Activated naive CD4-positive, alpha-beta T cell treated with anti-CD3 and anti-CD28 coated beads, Interleukin-2, amount 10 ng/mL, durations not matched to agents 7 days and 5 days (primary cell): Measurements from ENCODE around the gene PSME1.
"Not testable (repeated sequence)": the region's sequence is repeated elsewhere in the genome, so short reads cannot be mapped to it uniquely, and the experiment has no call there.

ENCODE experiments used
- CTCF ChIA-PET: fragments of 350-600 bp; sonication (Branson Sonifier 250); formaldehyde crosslinking; loops from one replicate; lab custom pipeline; 2021; ENCODE audit warnings: antibody characterized with exemption; lab: Charles Lee
- DNase-seq: peaks from one replicate; pipeline ENCODE4 v3.0.0-alpha.2; 2020
- H3K27ac Mint-ChIP-seq: one replicate; pipeline ENCODE4 v1.8.0; 2021; ENCODE audit warnings: mild to moderate bottlenecking, moderate library complexity, mixed read lengths
- H3K27me3 Mint-ChIP-seq: one replicate; pipeline ENCODE4 v1.8.0; 2021; ENCODE audit warnings: mild to moderate bottlenecking, mixed read lengths
- H3K36me3 Mint-ChIP-seq: one replicate; pipeline ENCODE4 v1.8.0; 2021; ENCODE audit warnings: mixed read lengths
- H3K4me1 Mint-ChIP-seq: one replicate; pipeline ENCODE4 v1.8.0; 2021; ENCODE audit warnings: mixed read lengths
- H3K4me3 Mint-ChIP-seq: one replicate; pipeline ENCODE4 v1.8.0; 2021; ENCODE audit warnings: mild to moderate bottlenecking, moderate library complexity, mixed read lengths
- H3K9me3 Mint-ChIP-seq: one replicate; pipeline ENCODE4 v1.8.0; 2021; ENCODE audit warnings: mixed read lengths

PSME1 gene

GRCh38 chr14:24098229-24098926, 37.6 kb upstream of the PSME1 start:
- Mint-ChIP-seq H3K4me1 (peaks cover 21% of the 10 kb centered on the region), H3K9me3 (no peaks in the 10 kb centered on the region), H3K36me3 (peaks cover 54% of the 10 kb centered on the region), H3K27ac (no peak overlapping the region), H3K4me3 (no peak overlapping the region), H3K27me3 (no peaks in the 10 kb centered on the region)
- CTCF ChIA-PET = interaction anchor here (11.8 kb wide), 1 partner anchor 9 kb away, joined by 187 read pairs; no protein-coding TSS in a partner anchor
- no peak for DNase-seq

- Mint-ChIP-seq H3K36me3 (peaks cover 60% of the 10 kb centered on the region), H3K4me3 (no peak overlapping the region), H3K27me3 (no peaks in the 10 kb centered on the region), H3K27ac (peak overlapping the region; percentile 55), H3K9me3 (no peaks in the 10 kb centered on the region), H3K4me1 (peaks cover 16% of the 10 kb centered on the region)
- CTCF ChIA-PET = interaction anchor here (11.8 kb wide), 1 partner anchor 8 kb away, joined by 187 read pairs; no protein-coding TSS in a partner anchor
- DNase-seq = no peak
Observed at GRCh38 chr14:24098927-24099813, 36.8 kb upstream of the PSME1 start.

GRCh38 chr14:24100197-24100981, 35.6 kb upstream of the PSME1 start:
- CTCF ChIA-PET = interaction anchor here (2.2 kb wide), 1 partner anchor 9 kb away, joined by 14 read pairs; no protein-coding TSS in a partner anchor

GRCh38 chr14:24100982-24101494, 35.0 kb upstream of the PSME1 start:
- H3K4me3 Mint-ChIP-seq = no peak overlapping the region
- no peaks in the 10 kb centered on the region for H3K27me3 Mint-ChIP-seq
- peaks cover 11% of the 10 kb centered on the region for H3K4me1 Mint-ChIP-seq
- H3K36me3 Mint-ChIP-seq = peaks cover 61% of the 10 kb centered on the region
- CTCF ChIA-PET = interaction anchor here (2.2 kb wide), 1 partner anchor 10 kb away, joined by 14 read pairs; no protein-coding TSS in a partner anchor
- H3K27ac Mint-ChIP-seq = peak overlapping the region; percentile 70
- DNase-seq = no peak
- no peaks in the 10 kb centered on the region for H3K9me3 Mint-ChIP-seq

More at GRCh38 chr14:24100197-24100981, 35.6 kb upstream of the PSME1 start:
- no peak overlapping the region for H3K4me3 Mint-ChIP-seq
- H3K36me3 Mint-ChIP-seq = peaks cover 65% of the 10 kb centered on the region
- H3K27me3 Mint-ChIP-seq = no peaks in the 10 kb centered on the region
- DNase-seq = no peak
- peaks cover 13% of the 10 kb centered on the region for H3K4me1 Mint-ChIP-seq
- H3K9me3 Mint-ChIP-seq = no peaks in the 10 kb centered on the region
- H3K27ac Mint-ChIP-seq = peak overlapping the region; percentile 70

- no peak overlapping the region for H3K4me3 Mint-ChIP-seq
- H3K9me3 Mint-ChIP-seq = no peaks in the 10 kb centered on the region
- CTCF ChIA-PET = interaction anchor here (1.3 to 9.2 kb wide), 3 partner anchors 9 to 44 kb away, joined by 6 to 187 read pairs (median 14); partner anchors contain the start of gene PCK2
- no peaks in the 10 kb centered on the region for H3K27me3 Mint-ChIP-seq
- H3K36me3 Mint-ChIP-seq = peaks cover 54% of the 10 kb centered on the region
- DNase-seq = no peak
- H3K27ac Mint-ChIP-seq = no peak overlapping the region
- H3K4me1 Mint-ChIP-seq = peaks cover 12% of the 10 kb centered on the region
Observed at GRCh38 chr14:24102357-24103048, 33.5 kb upstream of the PSME1 start.

GRCh38 chr14:24103451-24103850, 32.5 kb upstream of the PSME1 start:
- peaks cover 50% of the 10 kb centered on the region for H3K36me3 Mint-ChIP-seq
- peaks cover 19% of the 10 kb centered on the region for H3K4me1 Mint-ChIP-seq
- H3K9me3 Mint-ChIP-seq = no peaks in the 10 kb centered on the region
- no peak for DNase-seq
- no peaks in the 10 kb centered on the region for H3K27me3 Mint-ChIP-seq
- H3K27ac Mint-ChIP-seq = no peak overlapping the region
- CTCF ChIA-PET = interaction anchor here (9.2 kb wide), 1 partner anchor 10 kb away, joined by 187 read pairs; the partner anchor contains the start of gene PCK2
- no peak overlapping the region for H3K4me3 Mint-ChIP-seq

GRCh38 chr14:24105609-24106239, 30.3 kb upstream of the PSME1 start:
- CTCF ChIA-PET = interaction anchor here (0.9 to 9.2 kb wide), 5 partner anchors 9 to 68 kb away, joined by 3 to 187 read pairs (median 4); partner anchors contain the start of genes DCAF11, IRF9, NRL and PCK2
- not testable (repeated sequence) for H3K27ac Mint-ChIP-seq, H3K9me3 Mint-ChIP-seq, DNase-seq, H3K4me3 Mint-ChIP-seq, H3K27me3 Mint-ChIP-seq
- H3K36me3 Mint-ChIP-seq = peaks cover 34% of the 10 kb centered on the region
- H3K4me1 Mint-ChIP-seq = peaks cover 34% of the 10 kb centered on the region

GRCh38 chr14:24106672-24107271, 29.2 kb upstream of the PSME1 start:
- no peak for DNase-seq
- CTCF ChIA-PET = interaction anchor here (1.1 to 9.2 kb wide), 5 partner anchors 13 to 54 kb away, joined by 4 to 187 read pairs (median 41); partner anchors contain the start of genes IRF9 and PCK2
- Mint-ChIP-seq H3K4me3 (no peak overlapping the region), H3K4me1 (peaks cover 35% of the 10 kb centered on the region), H3K27me3 (no peaks in the 10 kb centered on the region), H3K9me3 (no peaks in the 10 kb centered on the region), H3K36me3 (peaks cover 29% of the 10 kb centered on the region), H3K27ac (no peak overlapping the region)

- H3K4me1 Mint-ChIP-seq = peaks cover 37% of the 10 kb centered on the region
- H3K27me3 Mint-ChIP-seq = no peaks in the 10 kb centered on the region
- CTCF ChIA-PET = interaction anchor here (0.6 to 9.2 kb wide), 31 partner anchors 11 to 477 kb away, joined by 3 to 187 read pairs (median 4); partner anchors contain the start of genes CARMIL3, CHMP4A, IRF9 and PCK2
- no peaks in the 10 kb centered on the region for H3K9me3 Mint-ChIP-seq
- H3K36me3 Mint-ChIP-seq = peaks cover 17% of the 10 kb centered on the region
- DNase-seq = no peak
- peak overlapping the region; percentile 97 for H3K27ac Mint-ChIP-seq
- no peak overlapping the region for H3K4me3 Mint-ChIP-seq
Observed at GRCh38 chr14:24108336-24108874, 27.6 kb upstream of the PSME1 start.

- H3K36me3 Mint-ChIP-seq = peaks cover 5% of the 10 kb centered on the region
- H3K27ac Mint-ChIP-seq = no peak overlapping the region
- CTCF ChIA-PET = interaction anchor here (0.6 to 9.2 kb wide), 11 partner anchors 17 to 321 kb away, joined by 3 to 187 read pairs (median 6); partner anchors contain the start of genes CIDEB, IRF9 and PCK2
- H3K4me1 Mint-ChIP-seq = peaks cover 37% of the 10 kb centered on the region
- H3K9me3 Mint-ChIP-seq = no peaks in the 10 kb centered on the region
- H3K4me3 Mint-ChIP-seq = no peak overlapping the region
- no peaks in the 10 kb centered on the region for H3K27me3 Mint-ChIP-seq
- no peak for DNase-seq
Observed at GRCh38 chr14:24110060-24110459, 25.9 kb upstream of the PSME1 start.

- Mint-ChIP-seq H3K4me1 (peaks cover 42% of the 10 kb centered on the region), H3K27me3 (no peaks in the 10 kb centered on the region)
Observed at GRCh38 chr14:24110523-24110922, 25.5 kb upstream of the PSME1 start.

More at GRCh38 chr14:24110523-24110922, 25.5 kb upstream of the PSME1 start:
- H3K36me3 Mint-ChIP-seq = peaks cover 7% of the 10 kb centered on the region
- no peak overlapping the region for H3K27ac Mint-ChIP-seq
- no peak for DNase-seq
- H3K9me3 Mint-ChIP-seq = no peaks in the 10 kb centered on the region
- H3K4me3 Mint-ChIP-seq = no peak overlapping the region
- CTCF ChIA-PET = interaction anchor here (0.6 to 9.2 kb wide), 9 partner anchors 17 to 321 kb away, joined by 3 to 187 read pairs (median 7); partner anchors contain the start of genes CIDEB, IRF9 and PCK2
